ENCODE results near the gene QSOX1. TPM values are rescaled to one million over a fixed set of nuclear protein-coding genes. Genes with fewer than 3 reads are reported as not detected.
"Not testable (repeated sequence)": the region's sequence is repeated elsewhere in the genome, so short reads cannot be mapped to it uniquely, and the experiment has no call there.

QSOX1 gene
- total and polyA plus RNA-seq, 2 donors (not counting 3 experiments of a cell fraction or from before 2014, with no cell fraction given), result 256 to 415 TPM

GRCh38 chr1:180133688-180134087, 21.0 kb upstream of the QSOX1 start:
- H3K9me3 ChIP-seq (replicated peaks; ENCODE audit: control insufficient read depth, insufficient read depth, low read length); BruUV-seq (replicated peaks); intact Hi-C loops (cut with micrococcal nuclease); H3K9me1 ChIP-seq (replicated peaks; ENCODE audit: control insufficient read depth, extremely low read depth, insufficient read depth, low read length); H4K20me1 ChIP-seq (replicated peaks; ENCODE audit: control insufficient read depth, extremely low read depth, insufficient read depth, low read length); H3K79me2 ChIP-seq (ENCODE audit: control insufficient read depth, insufficient read depth, low read length); DNase-seq (ENCODE audit: low read depth, low spot score); H3K27ac ChIP-seq (ENCODE audit: insufficient read depth, low read depth, low read length); H3K36me3 ChIP-seq (ENCODE audit: control insufficient read depth in 2 of 2, extremely low read depth in 1 of 2, insufficient read depth in 2 of 2, low read length in 2 of 2); FAIRE-seq; H3K9ac ChIP-seq (replicated peaks; ENCODE audit: extremely low read depth, insufficient read depth, low read length); H3K27me3 ChIP-seq (ENCODE audit: control insufficient read depth in 2 of 2, insufficient read depth in 2 of 2, low read length in 2 of 2); dilution Hi-C loops (cut with MboI; ENCODE audit: extremely low pct_ligation_motif_present, low sequenced_read_pairs); H3K4me2 ChIP-seq (ENCODE audit: insufficient read depth, low read length); POLR2A ChIA-PET; H2AFZ ChIP-seq (ENCODE audit: low read depth, low read length); H3K4me3 ChIP-seq (replicated peaks in 1 of 3; ENCODE audit: insufficient read depth in 1 of 3, low read depth in 1 of 3, low read length in 3 of 3): not testable (repeated sequence)
- CTCF ChIA-PET, result interaction anchor here (1.3 kb wide), 1 partner anchor 45 kb away, joined by 5 read pairs; no protein-coding TSS in a partner anchor
- H3K4me1 ChIP-seq (ENCODE audit: control insufficient read depth, extremely low read depth, insufficient read depth, low read length), result peaks cover 29% of the 10 kb centered on the region

DNA sequence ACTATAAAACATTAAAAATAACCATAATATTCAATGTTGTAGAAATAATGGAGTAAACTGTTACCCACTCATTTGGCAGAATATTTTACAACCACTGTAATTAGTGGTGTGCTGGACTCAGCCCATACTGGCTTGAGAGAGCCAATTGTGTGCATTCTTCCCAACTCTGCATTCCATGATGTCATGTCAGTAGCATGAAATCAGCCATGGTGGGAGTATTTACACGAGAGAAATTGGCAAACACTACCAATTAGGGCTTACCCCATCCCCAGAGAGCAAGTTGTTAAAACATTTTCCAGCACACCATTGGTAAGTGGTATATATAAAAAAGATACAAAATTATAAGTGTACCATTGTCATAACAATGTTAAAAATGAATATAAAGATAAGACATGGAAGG, 19.1 kb upstream of the QSOX1 start:
- H3K79me2 ChIP-seq (ENCODE audit: control insufficient read depth, insufficient read depth, low read length), result no peaks in the 10 kb centered on the region
- H3K36me3 ChIP-seq (ENCODE audit: control insufficient read depth in 2 of 2, extremely low read depth in 1 of 2, insufficient read depth in 2 of 2, low read length in 2 of 2), result no peaks in the 10 kb centered on the region
- H3K27ac ChIP-seq (ENCODE audit: insufficient read depth, low read depth, low read length), result no peak overlapping the region
- no peaks in the 10 kb centered on the region for H3K9me1 ChIP-seq (replicated peaks; ENCODE audit: control insufficient read depth, extremely low read depth, insufficient read depth, low read length)
- dilution Hi-C loops (cut with MboI; ENCODE audit: extremely low pct_ligation_motif_present, low sequenced_read_pairs) (no loop called here), intact Hi-C loops (cut with micrococcal nuclease) (no loop called here)
- H3K9me3 ChIP-seq (replicated peaks; ENCODE audit: control insufficient read depth, insufficient read depth, low read length), result no peaks in the 10 kb centered on the region
- no TSS peak for BruUV-seq (replicated peaks)
- POLR2A ChIA-PET, result interaction anchor here (1.5 kb wide), 1 partner anchor 16 kb away, joined by 6 read pairs; no protein-coding TSS in a partner anchor
- H4K20me1 ChIP-seq (replicated peaks; ENCODE audit: control insufficient read depth, extremely low read depth, insufficient read depth, low read length), result no peaks in the 10 kb centered on the region
- H3K4me3 ChIP-seq (replicated peaks in 1 of 3; ENCODE audit: insufficient read depth in 1 of 3, low read depth in 1 of 3, low read length in 3 of 3), result no peak overlapping the region
- CTCF ChIA-PET, result interaction anchor here (1.1 to 1.5 kb wide), 5 partner anchors 8 to 33 kb away, joined by 4 to 9 read pairs (median 4); partner anchors contain the start of gene QSOX1
- no peak overlapping the region for H3K9ac ChIP-seq (replicated peaks; ENCODE audit: extremely low read depth, insufficient read depth, low read length)
- FAIRE-seq, result no peak
- peaks cover 29% of the 10 kb centered on the region for H3K4me1 ChIP-seq (ENCODE audit: control insufficient read depth, extremely low read depth, insufficient read depth, low read length)
- no peak for DNase-seq (ENCODE audit: low read depth, low spot score)
- TF ChIP-seq POLR2A (IDR thresholded peaks at IDR 0.05; ENCODE audit: low read depth, low read length) (no peak), EZH2 (IDR thresholded peaks at IDR 0.05; ENCODE audit: borderline replicate concordance, low read depth, low read length, severe bottlenecking) (no peak), GATA2 (IDR thresholded peaks at IDR 0.05; ENCODE audit: insufficient read depth, insufficient read length, low read depth, low read length) (no peak)
- no peak overlapping the region for H3K4me2 ChIP-seq (ENCODE audit: insufficient read depth, low read length)
- H2AFZ ChIP-seq (ENCODE audit: low read depth, low read length), result no peak overlapping the region
- H3K27me3 ChIP-seq (ENCODE audit: control insufficient read depth in 2 of 2, insufficient read depth in 2 of 2, low read length in 2 of 2), result no peaks in the 10 kb centered on the region

All from endothelial cell of umbilical vein (primary cell).